Upper lobe of right lung (tissue), 1 donor: ENCODE data around the gene MLXIP. TPM values are rescaled to one million over a fixed set of nuclear protein-coding genes. Genes with fewer than 3 reads are reported as not detected.

Experiments
- ATAC-seq: fragments of 200-7000 bp; cut with Tn5 transposase; one replicate; pipeline ENCODE4 v1.9.1; 2020; ENCODE audit warnings: mild to moderate bottlenecking, moderate library complexity
- DNase-seq: peaks from one replicate; pipeline ENCODE4 v3.0.0-alpha.2; 2020
- H3K27ac ChIP-seq: fragments of 200-600 bp; one replicate; pipeline ENCODE4 v1.8.0; 2022
- H3K27me3 ChIP-seq: fragments of 200-600 bp; one replicate; pipeline ENCODE4 v1.8.0; 2022; ENCODE audit warnings: mild to moderate bottlenecking
- H3K36me3 ChIP-seq: fragments of 200-600 bp; one replicate; pipeline ENCODE4 v1.8.0; 2022
- H3K4me1 ChIP-seq: fragments of 200-600 bp; one replicate; pipeline ENCODE4 v1.8.0; 2022
- H3K4me3 ChIP-seq: fragments of 200-600 bp; one replicate; pipeline ENCODE4 v1.8.0; 2022; ENCODE audit warnings: mild to moderate bottlenecking
- H3K9me3 ChIP-seq: fragments of 200-600 bp; one replicate; pipeline ENCODE4 v1.8.0; 2022
- intact Hi-C: fragments of 100-400 bp; cut with DNase I; formaldehyde crosslinking; loops from one replicate; pipeline ENCODE4 v1.11.0; 2022
- total RNA-seq: library from RNA; stranded (reverse); fragmentation: NEBNext Ultra II Directional; extraction: Animal tissue kit (Norgen Biotek cat#: 25700); gene quantifications from one replicate; pipeline ENCODE4 v1.2.1, GENCODE V29; 2021
- TF ChIP-seq, protein P1 (sequence below): fragments of 200-600 bp; IDR thresholded peaks from one replicate; pipeline ENCODE4 v1.8.0; 2022; ENCODE audit warnings: antibody characterized with exemption
- donor health status: DM: no; HTN: yes; CAD: no; lungs with severe emphysema.

The MLXIP gene
- total RNA-seq, 1 donor from 2014 or later: 57.4 TPM

GRCh38 chr12:122088179-122088810 lies 9.7 kb downstream of the MLXIP start:
- Histone ChIP-seq H3K4me3 (no peak overlapping the region), H3K36me3 (peaks cover 19% of the 10 kb centered on the region), H3K27me3 (no peaks in the 10 kb centered on the region), H3K4me1 (peaks cover 54% of the 10 kb centered on the region), H3K27ac (peak overlapping the region; percentile 32), H3K9me3 (no peaks in the 10 kb centered on the region)
- intact Hi-C loops: no loop called here
- ATAC-seq: no peak
- DNase-seq: no peak
- TF ChIP-seq, protein P1, sequence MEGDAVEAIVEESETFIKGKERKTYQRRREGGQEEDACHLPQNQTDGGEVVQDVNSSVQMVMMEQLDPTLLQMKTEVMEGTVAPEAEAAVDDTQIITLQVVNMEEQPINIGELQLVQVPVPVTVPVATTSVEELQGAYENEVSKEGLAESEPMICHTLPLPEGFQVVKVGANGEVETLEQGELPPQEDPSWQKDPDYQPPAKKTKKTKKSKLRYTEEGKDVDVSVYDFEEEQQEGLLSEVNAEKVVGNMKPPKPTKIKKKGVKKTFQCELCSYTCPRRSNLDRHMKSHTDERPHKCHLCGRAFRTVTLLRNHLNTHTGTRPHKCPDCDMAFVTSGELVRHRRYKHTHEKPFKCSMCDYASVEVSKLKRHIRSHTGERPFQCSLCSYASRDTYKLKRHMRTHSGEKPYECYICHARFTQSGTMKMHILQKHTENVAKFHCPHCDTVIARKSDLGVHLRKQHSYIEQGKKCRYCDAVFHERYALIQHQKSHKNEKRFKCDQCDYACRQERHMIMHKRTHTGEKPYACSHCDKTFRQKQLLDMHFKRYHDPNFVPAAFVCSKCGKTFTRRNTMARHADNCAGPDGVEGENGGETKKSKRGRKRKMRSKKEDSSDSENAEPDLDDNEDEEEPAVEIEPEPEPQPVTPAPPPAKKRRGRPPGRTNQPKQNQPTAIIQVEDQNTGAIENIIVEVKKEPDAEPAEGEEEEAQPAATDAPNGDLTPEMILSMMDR: no peak

GRCh38 chr12:122089077-122089476 lies 10.5 kb downstream of the MLXIP start:
- Histone ChIP-seq H3K9me3 (no peaks in the 10 kb centered on the region), H3K27me3 (no peaks in the 10 kb centered on the region), H3K4me3 (no peak overlapping the region), H3K36me3 (peaks cover 19% of the 10 kb centered on the region), H3K27ac (peak overlapping the region; percentile 32), H3K4me1 (peaks cover 54% of the 10 kb centered on the region)
- DNase-seq: no peak
- ATAC-seq: no peak
- intact Hi-C loops: no loop called here
- TF ChIP-seq, protein P1: no peak

GRCh38 chr12:122090759-122091515 lies 12.4 kb downstream of the MLXIP start:
- peaks cover under 1% of the 10 kb centered on the region for H3K36me3 ChIP-seq
- H3K27me3 ChIP-seq: no peaks in the 10 kb centered on the region
- DNase-seq (peak; percentile 62), ATAC-seq (peak; percentile 63)
- TF ChIP-seq, protein P1: no peak
- peaks cover 55% of the 10 kb centered on the region for H3K4me1 ChIP-seq
- no peak overlapping the region for H3K4me3 ChIP-seq
- no peaks in the 10 kb centered on the region for H3K9me3 ChIP-seq
- intact Hi-C loops: no loop called here
- peak overlapping the region; percentile 64 for H3K27ac ChIP-seq

GRCh38 chr12:122093098-122093883 lies 14.7 kb downstream of the MLXIP start:
- TF ChIP-seq, protein P1: no peak
- H3K4me3 ChIP-seq: no peak overlapping the region
- peaks cover 63% of the 10 kb centered on the region for H3K4me1 ChIP-seq
- H3K27ac ChIP-seq: no peak overlapping the region
- no peaks in the 10 kb centered on the region for H3K36me3 ChIP-seq
- ATAC-seq (no peak), DNase-seq (peak; percentile 17)
- intact Hi-C loops: no loop called here
- no peaks in the 10 kb centered on the region for H3K27me3 ChIP-seq
- H3K9me3 ChIP-seq: no peaks in the 10 kb centered on the region

GRCh38 chr12:122094137-122094734 lies 15.7 kb downstream of the MLXIP start:
- ATAC-seq: no peak
- no peak overlapping the region for H3K27ac ChIP-seq
- intact Hi-C loops: no loop called here
- H3K27me3 ChIP-seq: no peaks in the 10 kb centered on the region
- DNase-seq: no peak
- no peak overlapping the region for H3K4me3 ChIP-seq
- TF ChIP-seq, protein P1: no peak
- H3K4me1 ChIP-seq: peaks cover 69% of the 10 kb centered on the region
- no peaks in the 10 kb centered on the region for H3K9me3 ChIP-seq
- no peaks in the 10 kb centered on the region for H3K36me3 ChIP-seq
